IMR-90 (cell line): Measurements from ENCODE around the gene TAF10. TPM values are rescaled to one million over a fixed set of nuclear protein-coding genes. Genes with fewer than 3 reads are reported as not detected.

Experiments
- BHLHE40 ChIP-seq: fragments of 150-350 bp; IDR thresholded peaks from 2 replicates; pipeline ENCODE4 v1.6.1; 2016; ENCODE audit warnings: mild to moderate bottlenecking, low read depth, low read length
- MAFK ChIP-seq: IDR thresholded peaks from 2 replicates; pipeline ENCODE4 v1.6.1; 2012; ENCODE audit warnings: low read depth, low read length, improper control_type of control experiment
- POLR2A ChIP-seq: IDR thresholded peaks from 2 replicates; pipeline ENCODE4 v1.6.1; 2012; ENCODE audit warnings: mild to moderate bottlenecking, low read depth, low read length
- RCOR1 ChIP-seq: IDR thresholded peaks from 2 replicates; pipeline ENCODE4 v1.6.1; 2012; ENCODE audit warnings: mild to moderate bottlenecking, low read length, improper control_type of control experiment; ENCODE audit not compliant: insufficient replicate concordance
- polyA plus RNA-seq, 3 experiments: library from polyadenylated mRNA; depleted of rRNA; stranded (reverse); fragments of >200 nt; gene quantifications; 2 replicates each; pipeline ENCODE4 v1.2.3, GENCODE V29; 2012; ENCODE audit warnings: low replicate concordance in 1 of 3
- total RNA-seq: library from RNA; depleted of rRNA; stranded (reverse); fragments of >200 nt; gene quantifications from 2 replicates; pipeline ENCODE4 v1.2.3, GENCODE V29; 2012

Gene TAF10
- total and polyA plus RNA-seq, 2 of the 4 experiments (the other 2 are of a cell fraction) = 18.6 to 132 TPM

GRCh38 chr11:6619004-6619745, 7.2 kb upstream of the TAF10 start, which contains the start of gene TPP1 (continued):
- TF ChIP-seq MAFK = no peak
- TF ChIP-seq POLR2A = peak; percentile 68
- no peak for TF ChIP-seq RCOR1
- peak; percentile 71 for TF ChIP-seq BHLHE40
